Endothelial cell of umbilical vein (primary cell): Measurements from ENCODE around the gene PHF12. TPM values are rescaled to one million over a fixed set of nuclear protein-coding genes. Genes with fewer than 3 reads are reported as not detected.
A peak's percentile ranks its signal among the peaks of the same experiment; 100 is the strongest.

Experiments
- BruUV-seq: library from RNA; stranded (reverse); fragments of 400-500 nt; replicated peaks from 2 replicates; lab custom pipeline; 2021; lab: Mats Ljungman, UMichigan
- CTCF ChIA-PET: fragments of 300-600, 350-600 bp; sonication (Branson Sonifier 250); formaldehyde crosslinking; loops from one replicate; lab custom pipeline; 2021; ENCODE audit warnings: antibody characterized with exemption, inconsistent platforms; lab: Charles Lee
- POLR2A ChIA-PET: fragments of 300-600, 350-600 bp; sonication (Branson Sonifier 250); formaldehyde crosslinking; loops from one replicate; lab custom pipeline; 2021; ENCODE audit warnings: antibody characterized with exemption, inconsistent platforms; lab: Charles Lee
- DNase-seq: peaks from one replicate; pipeline ENCODE4 v3.0.0-alpha.2; 2011; ENCODE audit warnings: low read depth, low spot score
- FAIRE-seq: peaks from 2 replicates; lab custom pipeline; 2011; peaks lifted over from hg19 to GRCh38; lab: Jason Lieb, UNC
- H2AFZ ChIP-seq: 2 replicates; pipeline ENCODE4 v1.6.0; 2012; ENCODE audit warnings: low read depth, low read length, control low read depth, inconsistent platforms
- H3K27ac ChIP-seq: 2 replicates; pipeline ENCODE4 v1.5.1; 2011; ENCODE audit warnings: low read depth, mild to moderate bottlenecking, control low read depth, low read length, moderate library complexity; ENCODE audit not compliant: insufficient read depth
- H3K27me3 ChIP-seq, 2 experiments: 2 replicates each; pipeline versions ENCODE4 v1.6.0 to v1.6.1; 2011; ENCODE audit warnings: low read length in 2 of 2, mixed read lengths in 1 of 2; ENCODE audit not compliant: control insufficient read depth in 2 of 2, insufficient read depth in 2 of 2
- H3K36me3 ChIP-seq, 2 experiments: 2 replicates in 1 of 2; 3 replicates in 1 of 2; pipeline ENCODE4 v1.5.1; 2011; ENCODE audit warnings: low read length in 2 of 2, mild to moderate bottlenecking in 1 of 2, moderate library complexity in 1 of 2; ENCODE audit not compliant: control insufficient read depth in 2 of 2, insufficient read depth in 2 of 2; ENCODE audit errors: extremely low read depth in 1 of 2
- H3K4me1 ChIP-seq: 3 replicates; pipeline ENCODE4 v1.5.1; 2011; ENCODE audit warnings: mild to moderate bottlenecking, low read length; ENCODE audit not compliant: control insufficient read depth, insufficient read depth; ENCODE audit errors: extremely low read depth
- H3K4me2 ChIP-seq: 2 replicates; pipeline ENCODE4 v1.6.1; 2011; ENCODE audit warnings: low read length, control low read depth, mixed read lengths; ENCODE audit not compliant: insufficient read depth
- H3K4me3 ChIP-seq, 3 experiments: fragments of 200-600 bp in 1 of 3; sonication (generic), shearing (Covaris generic) in 1 of 3; replicated peaks in 1 of 3; 2 replicates each; pipeline ENCODE4 v1.5.1; 2011 to 2016; ENCODE audit warnings: control low read depth in 3 of 3, low read length in 3 of 3, mild to moderate bottlenecking in 2 of 3, inconsistent platforms in 1 of 3, low read depth in 1 of 3, moderate library complexity in 1 of 3; ENCODE audit not compliant: insufficient read depth in 1 of 3
- H3K79me2 ChIP-seq: 2 replicates; pipeline ENCODE4 v1.6.0; 2012; ENCODE audit warnings: low read length, inconsistent platforms; ENCODE audit not compliant: control insufficient read depth, insufficient read depth
- H3K9ac ChIP-seq: replicated peaks from 2 replicates; pipeline ENCODE3; 2011; ENCODE audit warnings: low read length, control low read depth; ENCODE audit not compliant: insufficient read depth; ENCODE audit errors: extremely low read depth
- H3K9me1 ChIP-seq: replicated peaks from 3 replicates; pipeline ENCODE4 v1.6.0; 2011; ENCODE audit warnings: mild to moderate bottlenecking, low read length; ENCODE audit not compliant: control insufficient read depth, insufficient read depth; ENCODE audit errors: extremely low read depth
- H3K9me3 ChIP-seq: replicated peaks from 2 replicates; pipeline ENCODE4 v1.5.1; 2012; ENCODE audit warnings: low read length, inconsistent platforms; ENCODE audit not compliant: control insufficient read depth, insufficient read depth
- H4K20me1 ChIP-seq: replicated peaks from 2 replicates; pipeline ENCODE3; 2011; ENCODE audit warnings: mild to moderate bottlenecking, low read length; ENCODE audit not compliant: control insufficient read depth, insufficient read depth; ENCODE audit errors: extremely low read depth
- EZH2 ChIP-seq: IDR thresholded peaks from 2 replicates; pipeline ENCODE4 v1.6.1; 2012; ENCODE audit warnings: borderline replicate concordance, low read depth, mild to moderate bottlenecking, moderate library complexity, low read length, inconsistent platforms; ENCODE audit not compliant: severe bottlenecking
- FOS ChIP-seq: IDR thresholded peaks from 2 replicates; pipeline ENCODE4 v1.6.1; 2011; ENCODE audit warnings: mild to moderate bottlenecking, low read length, moderate library complexity, borderline replicate concordance; ENCODE audit not compliant: insufficient read depth
- GATA2 ChIP-seq: IDR thresholded peaks from 2 replicates; pipeline ENCODE4 v1.7.0; 2011; ENCODE audit warnings: low read depth, mild to moderate bottlenecking, moderate library complexity, mixed read lengths, low read length; ENCODE audit not compliant: insufficient read length, insufficient read depth
- JUN ChIP-seq: IDR thresholded peaks from 2 replicates; pipeline ENCODE4 v1.6.1; 2011; ENCODE audit warnings: borderline replicate concordance, low read depth; ENCODE audit not compliant: insufficient read length, insufficient read depth
- MYC ChIP-seq: IDR thresholded peaks from one replicate; pipeline ENCODE4 v1.6.1; 2011; ENCODE audit warnings: mild to moderate bottlenecking, low read depth, low read length
- POLR2A ChIP-seq: IDR thresholded peaks from 2 replicates; pipeline ENCODE4 v1.6.1; 2012; ENCODE audit warnings: low read depth, mild to moderate bottlenecking, control low read depth, low read length
- POLR2AphosphoS5 ChIP-seq: IDR thresholded peaks from 2 replicates; pipeline ENCODE4 v1.6.1; 2012; ENCODE audit warnings: low read depth, mild to moderate bottlenecking, control low read depth, low read length, moderate library complexity; ENCODE audit not compliant: insufficient read depth
- dilution Hi-C: fragments of 300-500 bp; cut with MboI; formaldehyde crosslinking; loops from one replicate; pipeline ENCODE4 v1.15.0; 2019; ENCODE audit warnings: low sequenced_read_pairs; ENCODE audit not compliant: extremely low pct_ligation_motif_present
- intact Hi-C: fragments of 100-400 bp; cut with micrococcal nuclease; formaldehyde crosslinking; loops from one replicate; pipeline ENCODE4 v1.10.0; 2022
- polyA plus RNA-seq, 4 experiments: library from polyadenylated mRNA; depleted of rRNA in 3 of 4; stranded (reverse) in 3 of 4; unstranded in 1 of 4; fragments of >200 nt; gene quantifications; 2 replicates each; pipeline versions ENCODE4 v1.2.1 to v1.2.3, GENCODE V29; 2011 to 2012; ENCODE audit warnings: missing spikeins in 1 of 4
- total RNA-seq: library from RNA; stranded (reverse); gene quantifications from 2 replicates; pipeline ENCODE4 v1.2.3, GENCODE V29; 2021
- TF ChIP-seq, protein P1 (sequence below): IDR thresholded peaks from 2 replicates; pipeline ENCODE4 v1.6.1; 2011; ENCODE audit not compliant: insufficient read depth, insufficient read length
- TF ChIP-seq, protein P2 (sequence below), 2 donors: IDR thresholded peaks; 1 replicate in 1 of 2; 2 replicates in 1 of 2; pipeline ENCODE4 v1.5.1; 2011; ENCODE audit warnings: low read length in 2 of 2, mild to moderate bottlenecking in 2 of 2, moderate library complexity in 2 of 2, control low read depth in 1 of 2, inconsistent platforms in 1 of 2, low read depth in 1 of 2; ENCODE audit not compliant: insufficient read depth in 1 of 2; ENCODE audit errors: extremely low read depth in 1 of 2

Gene PHF12
- total and polyA plus RNA-seq, 2 donors (not counting 3 experiments of a cell fraction or from before 2014, with no cell fraction given): 26.6 to 44.2 TPM

DNA sequence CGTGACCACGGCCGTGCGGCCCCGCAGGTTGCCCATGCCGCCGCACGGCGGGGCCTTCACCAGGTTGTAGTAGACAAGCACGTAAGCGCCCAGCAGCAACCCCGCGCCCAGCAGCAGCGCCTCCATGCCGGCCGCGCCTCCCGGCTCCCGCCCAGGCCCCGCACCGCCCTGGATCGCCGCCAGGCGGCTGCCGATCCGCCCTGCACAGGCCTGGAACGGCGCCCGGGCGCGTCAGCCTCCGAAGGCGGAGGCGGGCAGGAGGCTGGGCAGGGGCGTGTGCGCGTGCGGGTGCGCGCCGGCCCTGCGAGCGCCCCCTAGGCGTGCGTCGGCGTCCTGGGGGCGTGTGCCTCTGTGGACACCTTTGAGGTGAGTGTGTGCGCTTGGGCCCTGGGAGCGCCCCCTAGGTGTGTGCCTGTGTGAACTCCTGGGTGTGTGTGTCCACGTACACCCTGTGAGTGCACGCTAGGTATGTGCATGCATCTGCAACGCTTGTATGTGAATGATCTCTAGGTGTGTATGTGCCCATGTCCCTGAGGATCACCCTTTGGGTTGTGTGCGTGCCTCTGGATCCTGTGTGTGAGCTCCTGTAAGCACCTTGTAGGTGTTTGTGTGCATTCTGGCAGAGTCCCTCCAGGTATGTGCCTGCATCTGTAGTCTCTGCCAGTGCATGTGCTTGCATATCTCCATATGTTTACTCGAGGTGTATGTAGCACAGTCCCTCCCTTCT, 48.3 kb downstream of the PHF12 start, which contains the start of gene DHRS13:
DHRS13 (minus strand) TSS at position 261 of the 727 bp plus-strand sequence; CDS start at position 126, 135 bp downstream.
- BruUV-seq: no TSS peak
- Histone ChIP-seq H3K4me3 (peak within 1 kb of the TSS; percentile 45 to 67 (median 59)), H3K27me3 (no peaks in the 10 kb centered on the region), H3K4me2 (peak within 1 kb of the TSS; percentile 92), H4K20me1 (no peaks in the 10 kb centered on the region), H3K9me3 (no peaks in the 10 kb centered on the region), H3K4me1 (peaks cover 13% of the 10 kb centered on the region), H3K9me1 (no peaks in the 10 kb centered on the region), H3K79me2 (no peaks in the 10 kb centered on the region), H3K9ac (peak within 1 kb of the TSS; percentile 62), H3K36me3 (peaks cover 8 to 20% of the 10 kb centered on the region in 2 experiments), H3K27ac (peak within 1 kb of the TSS; percentile 15), H2AFZ (peak within 1 kb of the TSS; percentile 85)
- peak; percentile 93 for DNase-seq
- intact Hi-C loops: loop anchor here (1.0 to 2.0 kb wide), 3 partner anchors 54 to 176 kb away; partner anchors contain the start of gene TLCD1
- POLR2A ChIA-PET: no interaction called here
- CTCF ChIA-PET: interaction anchor here (0.8 to 2.6 kb wide), 22 partner anchors 10 to 214 kb away, joined by 3 to 25 read pairs (median 6); partner anchors contain the start of genes FAM222B and TLCD1
- peak; percentile 16 for TF ChIP-seq MYC
- no peak for TF ChIP-seq POLR2A
- TF ChIP-seq FOS: no peak
- TF ChIP-seq EZH2: no peak
- TF ChIP-seq GATA2: no peak
- TF ChIP-seq JUN: no peak
- TF ChIP-seq, protein P1, sequence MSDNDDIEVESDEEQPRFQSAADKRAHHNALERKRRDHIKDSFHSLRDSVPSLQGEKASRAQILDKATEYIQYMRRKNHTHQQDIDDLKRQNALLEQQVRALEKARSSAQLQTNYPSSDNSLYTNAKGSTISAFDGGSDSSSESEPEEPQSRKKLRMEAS: peak; percentile 4
- peak; percentile 93 for TF ChIP-seq POLR2AphosphoS5
- TF ChIP-seq, protein P2, sequence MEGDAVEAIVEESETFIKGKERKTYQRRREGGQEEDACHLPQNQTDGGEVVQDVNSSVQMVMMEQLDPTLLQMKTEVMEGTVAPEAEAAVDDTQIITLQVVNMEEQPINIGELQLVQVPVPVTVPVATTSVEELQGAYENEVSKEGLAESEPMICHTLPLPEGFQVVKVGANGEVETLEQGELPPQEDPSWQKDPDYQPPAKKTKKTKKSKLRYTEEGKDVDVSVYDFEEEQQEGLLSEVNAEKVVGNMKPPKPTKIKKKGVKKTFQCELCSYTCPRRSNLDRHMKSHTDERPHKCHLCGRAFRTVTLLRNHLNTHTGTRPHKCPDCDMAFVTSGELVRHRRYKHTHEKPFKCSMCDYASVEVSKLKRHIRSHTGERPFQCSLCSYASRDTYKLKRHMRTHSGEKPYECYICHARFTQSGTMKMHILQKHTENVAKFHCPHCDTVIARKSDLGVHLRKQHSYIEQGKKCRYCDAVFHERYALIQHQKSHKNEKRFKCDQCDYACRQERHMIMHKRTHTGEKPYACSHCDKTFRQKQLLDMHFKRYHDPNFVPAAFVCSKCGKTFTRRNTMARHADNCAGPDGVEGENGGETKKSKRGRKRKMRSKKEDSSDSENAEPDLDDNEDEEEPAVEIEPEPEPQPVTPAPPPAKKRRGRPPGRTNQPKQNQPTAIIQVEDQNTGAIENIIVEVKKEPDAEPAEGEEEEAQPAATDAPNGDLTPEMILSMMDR (IDR thresholded peaks at IDR 0.05; ENCODE audit: extremely low read depth in 1 of 2, insufficient read depth in 1 of 2, low read depth in 1 of 2, low read length in 2 of 2): peak; percentile 87 to 99
- FAIRE-seq: peak; percentile 77
- dilution Hi-C loops: no loop called here
